ENCODE data around the gene C2CD2.

- TF ChIP-seq CTCF (conservative IDR thresholded peaks at IDR 0.05; ENCODE audit: low read depth, low read length) (no peak), EZH2 (IDR thresholded peaks at IDR 0.05; ENCODE audit: borderline replicate concordance, low read depth, low read length, poor library complexity, severe bottlenecking) (no peak)
These were observed 22.8 kb downstream of the C2CD2 start for GRCh38 chr21:41931041-41931451.
